GM12878 (cell line): ENCODE results near the gene CDR2L. TPM values are rescaled to one million over a fixed set of nuclear protein-coding genes. Genes with fewer than 3 reads are reported as not detected.

ENCODE experiments used
- ATAC-seq: fragments of 200-7000 bp; cut with Tn5 transposase; 3 replicates; pipeline ENCODE4 v1.9.1; 2020; ENCODE audit warnings: mild to moderate bottlenecking, moderate library complexity
- BruUV-seq: library from RNA; stranded (reverse); fragments of 400-500 nt; replicated peaks from 2 replicates; lab custom pipeline; 2021; lab: Mats Ljungman, UMichigan
- CTCF ChIA-PET: fragments of 300-600 bp; sonication (Branson Sonifier 250); formaldehyde crosslinking; extraction: SDS; loops from one replicate; lab custom pipeline; 2021; ENCODE audit warnings: inconsistent platforms; lab: Yijun Ruan, JAX
- POLR2A ChIA-PET: fragments of 350-600 bp; formaldehyde crosslinking; extraction: SDS; loops from one replicate; lab custom pipeline; 2021; ENCODE audit warnings: inconsistent platforms; lab: Charles Lee
- RAD21 ChIA-PET: fragments of 300-600 bp; sonication (Branson Sonifier 250); formaldehyde crosslinking; loops from one replicate; lab custom pipeline; 2023; ENCODE audit warnings: antibody characterized with exemption; ENCODE audit not compliant: unreplicated experiment; lab: Charles Lee
- SMC1A ChIA-PET: fragments of 300-600 bp; sonication (Branson Sonifier 250); formaldehyde crosslinking; loops from one replicate; lab custom pipeline; 2023; ENCODE audit not compliant: unreplicated experiment, uncharacterized antibody; lab: Charles Lee
- DNase-seq: peaks from one replicate; pipeline ENCODE4 v3.0.0-alpha.2; 2011; ENCODE audit warnings: low read depth, low spot score
- FAIRE-seq: peaks from 3 replicates; lab custom pipeline; 2011; peaks lifted over from hg19 to GRCh38; lab: Jason Lieb, UNC
- H2AFZ ChIP-seq: 2 replicates; pipeline ENCODE4 v1.6.0; 2011; ENCODE audit warnings: low read depth, low read length, control low read depth; ENCODE audit not compliant: control insufficient read depth
- H3K27ac ChIP-seq: 2 replicates; pipeline ENCODE4 v1.5.1; 2011; ENCODE audit warnings: control low read depth; ENCODE audit not compliant: control insufficient read depth, insufficient read depth
- H3K27me3 ChIP-seq, 2 experiments: replicated peaks in 1 of 2; 2 replicates each; pipeline versions ENCODE4 v1.6.0 to v1.6.1; 2011; ENCODE audit warnings: low read length in 1 of 2; ENCODE audit not compliant: control insufficient read depth in 2 of 2, insufficient read depth in 2 of 2
- H3K36me3 ChIP-seq, 2 experiments: 2 replicates each; pipeline ENCODE4 v1.5.1; 2011; ENCODE audit warnings: low read length in 1 of 2; ENCODE audit not compliant: control insufficient read depth in 2 of 2, insufficient read depth in 2 of 2
- H3K4me1 ChIP-seq: 2 replicates; pipeline ENCODE4 v1.6.1; 2011; ENCODE audit warnings: mild to moderate bottlenecking, low read length, moderate library complexity, mixed read lengths; ENCODE audit not compliant: control insufficient read depth, insufficient read depth
- H3K4me2 ChIP-seq: 2 replicates; pipeline ENCODE4 v1.6.0; 2011; ENCODE audit warnings: control low read depth; ENCODE audit not compliant: control insufficient read depth, insufficient read depth
- H3K4me3 ChIP-seq: fragments of 200-600 bp; sonication (generic); 2 replicates; pipeline ENCODE4 v1.5.1; 2016
- H3K79me2 ChIP-seq: 2 replicates; pipeline ENCODE4 v1.6.0; 2011; ENCODE audit warnings: low read length; ENCODE audit not compliant: control insufficient read depth, insufficient read depth
- H3K9ac ChIP-seq: 2 replicates; pipeline ENCODE4 v1.8.0; 2011; ENCODE audit warnings: low read length, control low read depth, mixed read lengths; ENCODE audit not compliant: control insufficient read depth, insufficient read depth
- H3K9me3 ChIP-seq: replicated peaks from 3 replicates; pipeline ENCODE4 v1.5.1; 2011; ENCODE audit warnings: mild to moderate bottlenecking, low read length; ENCODE audit not compliant: control insufficient read depth, insufficient read depth
- H4K20me1 ChIP-seq: 2 replicates; pipeline ENCODE4 v1.6.0; 2011; ENCODE audit not compliant: control insufficient read depth, insufficient read depth
- BACH1 ChIP-seq: fragments of 450-650 bp; IDR thresholded peaks from 2 replicates; pipeline ENCODE4 v1.6.1; 2017; ENCODE audit warnings: mild to moderate bottlenecking, borderline replicate concordance
- FOXK2 ChIP-seq: fragments of 450-650 bp; IDR thresholded peaks from 2 replicates; pipeline ENCODE4 v1.6.1; 2017; ENCODE audit warnings: mild to moderate bottlenecking, moderate library complexity
- NFYB ChIP-seq: IDR thresholded peaks from 2 replicates; pipeline ENCODE4 v1.6.1; 2011; ENCODE audit warnings: low read depth, mild to moderate bottlenecking, low read length, improper control_type of control experiment, moderate library complexity; ENCODE audit not compliant: insufficient read depth
- NRF1 ChIP-seq: conservative IDR thresholded peaks from 2 replicates; pipeline ENCODE4 v1.6.1; 2011; ENCODE audit warnings: mild to moderate bottlenecking, low read depth, low read length, improper control_type of control experiment
- ZNF217 ChIP-seq: fragments of 450-650 bp; IDR thresholded peaks from 2 replicates; pipeline ENCODE4 v1.6.1; 2017; ENCODE audit warnings: antibody characterized with exemption, mild to moderate bottlenecking
- WGBS: methylation state at CpG from one replicate; pipeline ENCODE4 v1.1.6; 2016; ENCODE audit warnings: low lambda C conversion rate; ENCODE audit not compliant: insufficient replicate concordance, insufficient coverage; ENCODE audit errors: missing lambda C conversion rate; 5-methylcytosine and 5-hydroxymethylcytosine counted together
- in situ Hi-C: fragments of 300-500 bp; cut with MboI; formaldehyde crosslinking; loops from 9 replicates; pipeline ENCODE4 v1.14.3; 2018; ENCODE audit warnings: mixed read lengths
- intact Hi-C: fragments of 100-400 bp; cut with micrococcal nuclease; formaldehyde crosslinking; loops from one replicate; pipeline ENCODE4 v1.14.2; 2022; ENCODE audit not compliant: unreplicated experiment
- polyA plus RNA-seq, 11 experiments: library from polyadenylated mRNA; depleted of rRNA in 4 of 11; unstranded in 6 of 11; stranded (reverse) in 5 of 11; fragments of >200 nt; fragmentation: Nextera tagmentation in 4 of 11; fragmentation: Illumina TruSeq in 1 of 11; extraction: Ambion mirVana in 4 of 11; extraction: Trizol in 1 of 11; gene quantifications; 1 replicate in 1 of 11; 2 replicates in 10 of 11; pipeline versions ENCODE4 v1.2.1 to v1.2.3, GENCODE V29; 2011 to 2016; ENCODE audit warnings: inconsistent platforms in 2 of 11, missing spikeins in 2 of 11, low read depth in 1 of 11
- total RNA-seq, 4 experiments: library from RNA; depleted of rRNA in 3 of 4; stranded (reverse); fragments of >200 nt in 3 of 4; fragmentation: Illumina TruSeq in 1 of 4; extraction: Trizol in 1 of 4; gene quantifications; 2 replicates each; pipeline versions ENCODE4 v1.2.1 to v1.2.3, GENCODE V29; 2013 to 2021
- TF ChIP-seq, protein P1 (sequence below): fragments of 450-650 bp; IDR thresholded peaks from 2 replicates; pipeline ENCODE4 v1.6.1; 2018; ENCODE audit warnings: borderline replicate concordance, mild to moderate bottlenecking; ENCODE audit not compliant: partially characterized antibody

CDR2L gene
- total and polyA plus RNA-seq, 10 of the 15 experiments (the other 5 are each of a cell fraction or from before 2014, with no cell fraction given) = 0.03 to 0.18 (median 0.04) TPM; not detected in 6

DNA sequence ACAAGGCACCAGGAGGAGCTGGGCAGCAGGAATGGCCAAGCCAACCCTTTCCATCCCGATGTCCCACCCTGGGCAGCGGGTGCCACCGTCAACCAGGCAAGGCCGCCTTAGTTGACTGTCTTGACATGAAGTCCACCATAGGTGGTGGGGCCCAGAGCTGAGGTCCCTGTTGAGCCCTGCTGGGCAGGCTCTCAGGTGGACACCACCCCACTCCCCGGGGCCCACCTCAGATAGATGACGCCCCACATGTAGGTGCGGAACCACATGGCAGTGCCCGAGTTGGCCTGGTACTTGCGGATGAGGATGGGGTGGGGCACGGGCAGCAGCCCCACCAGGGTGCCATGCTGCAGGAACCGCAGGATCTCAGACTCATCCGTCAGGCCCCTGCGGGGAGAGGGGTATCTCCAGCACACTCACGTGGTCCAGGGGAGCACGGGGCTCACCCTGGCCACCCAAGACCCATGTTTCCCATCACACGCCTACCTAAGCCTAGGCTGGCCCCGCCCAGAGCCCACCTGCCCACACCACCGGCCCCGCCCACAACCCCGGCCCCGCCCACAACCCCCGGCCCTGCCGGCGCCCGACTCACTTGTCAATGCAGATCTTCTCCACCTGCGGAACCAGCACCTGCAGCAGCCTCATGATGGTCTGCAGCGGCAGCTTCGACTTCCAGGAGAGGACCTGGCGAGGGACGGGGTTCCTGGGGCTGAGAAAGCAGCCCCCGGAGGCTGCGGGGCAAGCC, 35.6 kb upstream of the CDR2L start:
- ChIA-PET SMC1A (interaction anchor here (0.6 to 1.0 kb wide), 2 partner anchors 149 to 175 kb away, joined by 3 read pairs; partner anchors contain the start of gene NAT9), POLR2A (no interaction called here), CTCF (interaction anchor here (3.5 to 13.8 kb wide), 2 partner anchors 10 to 28 kb away, joined by 19 to 274 read pairs; partner anchors contain the start of genes OTOP2 and USH1G), RAD21 (interaction anchor here (1.3 kb wide), 1 partner anchor 9 kb away, joined by 4 read pairs; no protein-coding TSS in a partner anchor)
- H4K20me1 ChIP-seq = no peaks in the 10 kb centered on the region
- H2AFZ ChIP-seq = no peak overlapping the region
- TF ChIP-seq BACH1 = no peak
- no peak for TF ChIP-seq ZNF217
- TF ChIP-seq NRF1 = no peak
- TF ChIP-seq NFYB = no peak
- FAIRE-seq = no peak
- 70% methylated on average over 22 of the region's 32 CpGs for WGBS
- in situ Hi-C loops = no loop called here
- BruUV-seq = no TSS peak
- no peak overlapping the region for H3K4me2 ChIP-seq
- ATAC-seq = no peak
- no peaks in the 10 kb centered on the region for H3K79me2 ChIP-seq
- no peak overlapping the region for H3K4me3 ChIP-seq
- H3K27me3 ChIP-seq = no peaks in the 10 kb centered on the region
- intact Hi-C loops = no loop called here
- no peak overlapping the region for H3K27ac ChIP-seq
- H3K9ac ChIP-seq = no peak overlapping the region
- no peaks in the 10 kb centered on the region; the same call in 2 of the 3 replicates for H3K9me3 ChIP-seq
- no peak for DNase-seq
- no peaks in the 10 kb centered on the region for H3K36me3 ChIP-seq
- no peaks in the 10 kb centered on the region for H3K4me1 ChIP-seq

DNA sequence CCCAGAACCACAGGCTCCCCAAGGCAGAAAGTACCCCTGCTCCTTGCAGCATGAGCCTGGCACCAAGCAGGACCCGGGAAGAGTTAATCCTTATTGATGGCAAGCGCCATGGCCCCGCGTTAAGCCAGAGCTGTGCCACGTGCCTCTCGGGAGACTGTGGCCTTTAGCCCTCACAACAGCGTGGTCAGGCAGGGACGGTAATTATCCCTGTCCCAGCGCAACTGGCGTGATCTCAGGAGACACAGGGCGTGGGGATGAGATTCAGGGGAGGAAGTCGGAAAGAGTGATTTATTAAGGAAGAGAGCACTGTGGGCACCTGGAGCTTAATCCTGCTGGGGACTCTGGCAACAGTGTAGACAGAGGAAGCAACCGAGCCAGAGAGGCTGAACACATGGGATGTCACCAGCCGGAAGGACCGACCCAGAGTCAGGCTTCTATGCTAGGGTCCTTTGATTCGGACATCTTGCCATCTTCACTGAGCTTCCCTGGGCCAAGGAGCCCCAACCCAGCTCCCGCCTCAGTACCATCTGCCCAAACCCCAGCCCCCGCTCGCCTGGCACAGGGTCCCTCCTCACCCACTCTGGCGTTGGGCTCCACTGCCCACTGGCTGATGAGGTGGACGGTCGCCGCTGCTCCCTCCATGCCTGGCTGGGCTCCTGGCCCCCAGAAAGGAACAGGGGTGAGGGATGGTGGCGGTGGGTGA, 34.9 kb upstream of the CDR2L start:
- ChIA-PET CTCF (interaction anchor here (3.5 to 13.8 kb wide), 2 partner anchors 9 to 28 kb away, joined by 19 to 274 read pairs; partner anchors contain the start of genes OTOP2 and USH1G), SMC1A (interaction anchor here (1.0 kb wide), 1 partner anchor 176 kb away, joined by 3 read pairs; the partner anchor contains the start of gene NAT9), RAD21 (no interaction called here), POLR2A (no interaction called here)
- Histone ChIP-seq H3K9me3 (no peaks in the 10 kb centered on the region; the same call in 2 of the 3 replicates), H3K79me2 (no peaks in the 10 kb centered on the region), H3K4me2 (no peak overlapping the region), H4K20me1 (no peaks in the 10 kb centered on the region), H3K27ac (no peak overlapping the region), H3K9ac (no peak overlapping the region), H3K36me3 (no peaks in the 10 kb centered on the region), H2AFZ (no peak overlapping the region), H3K4me3 (no peak overlapping the region), H3K27me3 (no peaks in the 10 kb centered on the region), H3K4me1 (no peaks in the 10 kb centered on the region)
- no peak for ATAC-seq
- intact Hi-C loops (no loop called here), in situ Hi-C loops (no loop called here)
- no peak for FAIRE-seq
- no TSS peak for BruUV-seq
- WGBS = 59% methylated on average over 24 of the region's 24 CpGs
- TF ChIP-seq, protein P1, sequence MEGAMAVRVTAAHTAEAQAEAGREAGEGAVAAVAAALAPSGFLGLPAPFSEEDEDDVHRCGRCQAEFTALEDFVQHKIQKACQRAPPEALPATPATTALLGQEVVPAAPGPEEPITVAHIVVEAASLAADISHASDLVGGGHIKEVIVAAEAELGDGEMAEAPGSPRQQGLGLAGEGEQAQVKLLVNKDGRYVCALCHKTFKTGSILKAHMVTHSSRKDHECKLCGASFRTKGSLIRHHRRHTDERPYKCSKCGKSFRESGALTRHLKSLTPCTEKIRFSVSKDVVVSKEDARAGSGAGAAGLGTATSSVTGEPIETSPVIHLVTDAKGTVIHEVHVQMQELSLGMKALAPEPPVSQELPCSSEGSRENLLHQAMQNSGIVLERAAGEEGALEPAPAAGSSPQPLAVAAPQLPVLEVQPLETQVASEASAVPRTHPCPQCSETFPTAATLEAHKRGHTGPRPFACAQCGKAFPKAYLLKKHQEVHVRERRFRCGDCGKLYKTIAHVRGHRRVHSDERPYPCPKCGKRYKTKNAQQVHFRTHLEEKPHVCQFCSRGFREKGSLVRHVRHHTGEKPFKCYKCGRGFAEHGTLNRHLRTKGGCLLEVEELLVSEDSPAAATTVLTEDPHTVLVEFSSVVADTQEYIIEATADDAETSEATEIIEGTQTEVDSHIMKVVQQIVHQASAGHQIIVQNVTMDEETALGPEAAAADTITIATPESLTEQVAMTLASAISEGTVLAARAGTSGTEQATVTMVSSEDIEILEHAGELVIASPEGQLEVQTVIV = no peak
- no peak for TF ChIP-seq FOXK2
- no peak for DNase-seq
